ENCODE measurements around the gene NKX6-2.

The NKX6-2 gene

GRCh38 chr10:132742837-132743194 is 43.1 kb downstream of the NKX6-2 start:
- no peak overlapping the region for H3K27ac ChIP-seq (ENCODE audit: low read length, poor library complexity, severe bottlenecking)
- no peak overlapping the region for H3K23ac ChIP-seq (ENCODE audit: low read length in 2 of 2)
- no peaks in the 10 kb centered on the region for H3K9me3 ChIP-seq (ENCODE audit: control insufficient read depth, low read length)
- no peak overlapping the region for H3K4me3 ChIP-seq (ENCODE audit: insufficient read depth in 1 of 2, low read depth in 1 of 2, low read length in 2 of 2)
- H3K14ac ChIP-seq (ENCODE audit: low read length in 2 of 2), result no peak overlapping the region
- peaks cover 0 to 23% of the 10 kb centered on the region in 2 experiments for H3K36me3 ChIP-seq (ENCODE audit: control insufficient read depth in 1 of 2, insufficient read depth in 2 of 2, low read depth in 1 of 2, low read length in 2 of 2)
- H2AFZ ChIP-seq (ENCODE audit: low read depth, low read length), result no peak overlapping the region
- H4K91ac ChIP-seq (ENCODE audit: low read length), result no peak overlapping the region
- H3K27me3 ChIP-seq (ENCODE audit: control insufficient read depth in 1 of 2, insufficient read depth in 1 of 2, low read length in 2 of 2), result peaks cover 0 to 4% of the 10 kb centered on the region in 2 experiments
- no peak overlapping the region for H3K4me2 ChIP-seq (ENCODE audit: low read length, poor library complexity, severe bottlenecking)
- no peak overlapping the region for H3K9ac ChIP-seq (ENCODE audit: low read length)
- H2AK5ac ChIP-seq (ENCODE audit: low read length, severe bottlenecking), result no peak overlapping the region
- no peak overlapping the region for H2BK5ac ChIP-seq (ENCODE audit: low read depth, low read length, poor library complexity, severe bottlenecking)
- peaks cover 12% of the 10 kb centered on the region for H3K79me1 ChIP-seq (replicated peaks; ENCODE audit: low read length, poor library complexity, severe bottlenecking)
- peaks cover 50% of the 10 kb centered on the region for H3K4me1 ChIP-seq (ENCODE audit: control insufficient read depth, insufficient read depth, low read depth, low read length)
- DNase-seq, result no peak
- H2BK12ac ChIP-seq (ENCODE audit: low read length in 2 of 2), result no peak overlapping the region
- 92% methylated on average over 10 of the region's 12 CpGs for WGBS
- no peak overlapping the region for H3K18ac ChIP-seq (ENCODE audit: low read depth in 1 of 2, low read length in 2 of 2)
- no peak overlapping the region for H4K8ac ChIP-seq (ENCODE audit: low read length)
- H2BK15ac ChIP-seq (ENCODE audit: low read depth, poor library complexity, severe bottlenecking), result no peak overlapping the region
- no peak overlapping the region for H3K4ac ChIP-seq (ENCODE audit: low read depth in 1 of 2, low read length in 2 of 2)
- H2BK120ac ChIP-seq (ENCODE audit: low read depth, low read length), result no peak overlapping the region

GRCh38 chr10:132742167-132742836 is 43.6 kb downstream of the NKX6-2 start:
- no peak overlapping the region for H3K14ac ChIP-seq (ENCODE audit: low read length in 2 of 2)
- H2AK5ac ChIP-seq (ENCODE audit: low read length, severe bottlenecking), result no peak overlapping the region
- no peak overlapping the region for H2BK5ac ChIP-seq (ENCODE audit: low read depth, low read length, poor library complexity, severe bottlenecking)
- H2BK120ac ChIP-seq (ENCODE audit: low read depth, low read length), result no peak overlapping the region
- no peak overlapping the region for H3K18ac ChIP-seq (ENCODE audit: low read depth in 1 of 2, low read length in 2 of 2)
- H2BK15ac ChIP-seq (ENCODE audit: low read depth, poor library complexity, severe bottlenecking), result no peak overlapping the region
- no peak overlapping the region for H4K91ac ChIP-seq (ENCODE audit: low read length)
- H3K23ac ChIP-seq (ENCODE audit: low read length in 2 of 2), result no peak overlapping the region
- no peak overlapping the region for H4K8ac ChIP-seq (ENCODE audit: low read length)
- H3K4me3 ChIP-seq (ENCODE audit: insufficient read depth in 1 of 2, low read depth in 1 of 2, low read length in 2 of 2), result no peak overlapping the region
- no peak overlapping the region for H2AFZ ChIP-seq (ENCODE audit: low read depth, low read length)
- H3K27me3 ChIP-seq (ENCODE audit: control insufficient read depth in 1 of 2, insufficient read depth in 1 of 2, low read length in 2 of 2), result peaks cover 0 to 4% of the 10 kb centered on the region in 2 experiments
- DNase-seq, result no peak
- H3K4ac ChIP-seq (ENCODE audit: low read depth in 1 of 2, low read length in 2 of 2), result no peak overlapping the region
- no peak overlapping the region for H3K27ac ChIP-seq (ENCODE audit: low read length, poor library complexity, severe bottlenecking)
- H3K9ac ChIP-seq (ENCODE audit: low read length), result no peak overlapping the region
- H3K4me1 ChIP-seq (ENCODE audit: control insufficient read depth, insufficient read depth, low read depth, low read length), result peaks cover 50% of the 10 kb centered on the region
- no peaks in the 10 kb centered on the region for H3K9me3 ChIP-seq (ENCODE audit: control insufficient read depth, low read length)
- H3K79me1 ChIP-seq (replicated peaks; ENCODE audit: low read length, poor library complexity, severe bottlenecking), result peaks cover 11% of the 10 kb centered on the region
- no peak overlapping the region for H3K4me2 ChIP-seq (ENCODE audit: low read length, poor library complexity, severe bottlenecking)
- no peak overlapping the region for H2BK12ac ChIP-seq (ENCODE audit: low read length in 2 of 2)
- 94% methylated on average over 27 of the region's 27 CpGs for WGBS
- H3K36me3 ChIP-seq (ENCODE audit: control insufficient read depth in 1 of 2, insufficient read depth in 2 of 2, low read depth in 1 of 2, low read length in 2 of 2), result peaks cover 0 to 24% of the 10 kb centered on the region in 2 experiments

- Histone ChIP-seq H3K18ac (ENCODE audit: low read depth in 1 of 2, low read length in 2 of 2) (no peak overlapping the region), H4K91ac (ENCODE audit: low read length) (no peak overlapping the region), H3K36me3 (ENCODE audit: control insufficient read depth in 1 of 2, insufficient read depth in 2 of 2, low read depth in 1 of 2, low read length in 2 of 2) (peaks cover 0 to 38% of the 10 kb centered on the region in 2 experiments), H3K9me3 (ENCODE audit: control insufficient read depth, low read length) (no peaks in the 10 kb centered on the region), H2BK15ac (ENCODE audit: low read depth, poor library complexity, severe bottlenecking) (no peak overlapping the region), H3K27ac (ENCODE audit: low read length, poor library complexity, severe bottlenecking) (no peak overlapping the region), H3K4me3 (ENCODE audit: insufficient read depth in 1 of 2, low read depth in 1 of 2, low read length in 2 of 2) (no peak overlapping the region), H3K4me1 (ENCODE audit: control insufficient read depth, insufficient read depth, low read depth, low read length) (peaks cover 45% of the 10 kb centered on the region), H2BK120ac (ENCODE audit: low read depth, low read length) (no peak overlapping the region), H3K79me1 (replicated peaks; ENCODE audit: low read length, poor library complexity, severe bottlenecking) (peaks cover 9% of the 10 kb centered on the region), H3K4ac (ENCODE audit: low read depth in 1 of 2, low read length in 2 of 2) (no peak overlapping the region), H3K23ac (ENCODE audit: low read length in 2 of 2) (no peak overlapping the region), H2BK5ac (ENCODE audit: low read depth, low read length, poor library complexity, severe bottlenecking) (no peak overlapping the region), H3K14ac (ENCODE audit: low read length in 2 of 2) (no peak overlapping the region), H3K27me3 (ENCODE audit: control insufficient read depth in 1 of 2, insufficient read depth in 1 of 2, low read length in 2 of 2) (peaks cover 0 to 4% of the 10 kb centered on the region in 2 experiments), H2AFZ (ENCODE audit: low read depth, low read length) (no peak overlapping the region), H4K8ac (ENCODE audit: low read length) (no peak overlapping the region), H2AK5ac (ENCODE audit: low read length, severe bottlenecking) (no peak overlapping the region), H3K9ac (ENCODE audit: low read length) (no peak overlapping the region), H3K4me2 (ENCODE audit: low read length, poor library complexity, severe bottlenecking) (no peak overlapping the region), H2BK12ac (ENCODE audit: low read length in 2 of 2) (no peak overlapping the region)
- no peak for DNase-seq
- 95% methylated on average over 5 of the region's 6 CpGs for WGBS
Observed at GRCh38 chr10:132740588-132740987, 45.4 kb downstream of the NKX6-2 start.

GRCh38 chr10:132739225-132739613 is 46.7 kb downstream of the NKX6-2 start:
- Histone ChIP-seq H2BK15ac (ENCODE audit: low read depth, poor library complexity, severe bottlenecking) (no peak overlapping the region), H3K9ac (ENCODE audit: low read length) (no peak overlapping the region), H3K9me3 (ENCODE audit: control insufficient read depth, low read length) (no peaks in the 10 kb centered on the region), H2BK12ac (ENCODE audit: low read length in 2 of 2) (no peak overlapping the region), H3K36me3 (ENCODE audit: control insufficient read depth in 1 of 2, insufficient read depth in 2 of 2, low read depth in 1 of 2, low read length in 2 of 2) (peaks cover 0 to 50% of the 10 kb centered on the region in 2 experiments), H4K91ac (ENCODE audit: low read length) (no peak overlapping the region), H3K79me1 (replicated peaks; ENCODE audit: low read length, poor library complexity, severe bottlenecking) (peaks cover 9% of the 10 kb centered on the region), H2AK5ac (ENCODE audit: low read length, severe bottlenecking) (no peak overlapping the region), H3K27me3 (ENCODE audit: control insufficient read depth in 1 of 2, insufficient read depth in 1 of 2, low read length in 2 of 2) (peaks cover 0 to 4% of the 10 kb centered on the region in 2 experiments), H2BK120ac (ENCODE audit: low read depth, low read length) (no peak overlapping the region), H2BK5ac (ENCODE audit: low read depth, low read length, poor library complexity, severe bottlenecking) (no peak overlapping the region), H3K18ac (ENCODE audit: low read depth in 1 of 2, low read length in 2 of 2) (no peak overlapping the region), H3K4me3 (ENCODE audit: insufficient read depth in 1 of 2, low read depth in 1 of 2, low read length in 2 of 2) (no peak overlapping the region), H3K14ac (ENCODE audit: low read length in 2 of 2) (no peak overlapping the region), H3K4me1 (ENCODE audit: control insufficient read depth, insufficient read depth, low read depth, low read length) (peaks cover 39% of the 10 kb centered on the region), H3K4ac (ENCODE audit: low read depth in 1 of 2, low read length in 2 of 2) (no peak overlapping the region), H4K8ac (ENCODE audit: low read length) (no peak overlapping the region), H3K27ac (ENCODE audit: low read length, poor library complexity, severe bottlenecking) (no peak overlapping the region), H3K4me2 (ENCODE audit: low read length, poor library complexity, severe bottlenecking) (no peak overlapping the region), H2AFZ (ENCODE audit: low read depth, low read length) (no peak overlapping the region), H3K23ac (ENCODE audit: low read length in 2 of 2) (no peak overlapping the region)
- WGBS, result 81% methylated on average over 14 of the region's 14 CpGs
- no peak for DNase-seq

All from mesenchymal stem cell (in vitro differentiated cells and primary cell).